Measurements from ENCODE around the gene NOP16.

- TF ChIP-seq CTCF (IDR thresholded peaks at IDR 0.05) (no peak), POLR2A (IDR thresholded peaks at IDR 0.05) (no peak)
Observed at GRCh38 chr5:176388003-176388443, 375 bp downstream of the NOP16 start.

All from lower leg skin (tissue), 3 donors.